Activated effector memory CD4-positive, alpha-beta T cell treated with Interleukin-2 at 50 U/mL for 16 hours (primary cell): ENCODE data around the gene SLC2A6.
"Not testable (repeated sequence)": the region's sequence is repeated elsewhere in the genome, so short reads cannot be mapped to it uniquely, and the experiment has no call there.

Experiments
- DNase-seq: peaks from one replicate; pipeline ENCODE4 v3.0.0-alpha.2; 2020

SLC2A6 gene

GRCh38 chr9:133459476-133460404, 19.2 kb downstream of the SLC2A6 start, which contains the start of gene CACFD1:
Gene CACFD1 (plus strand): TSS chr9:133459978. CDS start chr9:133460067, 89 bp downstream.
- DNase-seq: peak; percentile 85

GRCh38 chr9:133458643-133459312, 20.1 kb downstream of the SLC2A6 start:
- DNase-seq: no peak

- no peak for DNase-seq
These were observed 21.2 kb downstream of the SLC2A6 start for GRCh38 chr9:133457748-133458147.

GRCh38 chr9:133457233-133457632, 21.7 kb downstream of the SLC2A6 start:
- no peak for DNase-seq

GRCh38 chr9:133456409-133456808, 22.5 kb downstream of the SLC2A6 start:
- no peak for DNase-seq

GRCh38 chr9:133455936-133456335, 23.0 kb downstream of the SLC2A6 start:
- no peak for DNase-seq

- DNase-seq: no peak
These were observed 23.8 kb downstream of the SLC2A6 start for GRCh38 chr9:133454943-133455673.

GRCh38 chr9:133454325-133454724, 24.6 kb downstream of the SLC2A6 start:
- DNase-seq: no peak

GRCh38 chr9:133453651-133454050, 25.2 kb downstream of the SLC2A6 start:
- no peak for DNase-seq

- no peak for DNase-seq
These were observed 26.3 kb downstream of the SLC2A6 start for GRCh38 chr9:133452562-133452961.

- not testable (repeated sequence) for DNase-seq
These were observed 27.0 kb downstream of the SLC2A6 start for GRCh38 chr9:133451865-133452264.

- DNase-seq: no peak
These were observed 29.1 kb downstream of the SLC2A6 start for GRCh38 chr9:133449760-133450159.

- DNase-seq: no peak
These were observed 30.4 kb downstream of the SLC2A6 start for GRCh38 chr9:133448487-133448972.

- no peak for DNase-seq
These were observed 33.5 kb downstream of the SLC2A6 start for GRCh38 chr9:133445293-133445969.

GRCh38 chr9:133443982-133444381, 34.9 kb downstream of the SLC2A6 start:
- DNase-seq: no peak

GRCh38 chr9:133443248-133443647, 35.7 kb downstream of the SLC2A6 start:
- DNase-seq: no peak

- no peak for DNase-seq
These were observed 37.3 kb downstream of the SLC2A6 start for GRCh38 chr9:133441571-133441970.

- DNase-seq: no peak
These were observed 38.0 kb downstream of the SLC2A6 start for GRCh38 chr9:133440874-133441273.

GRCh38 chr9:133439337-133439736, 39.6 kb downstream of the SLC2A6 start:
- no peak for DNase-seq

GRCh38 chr9:133437753-133438531, 41.0 kb downstream of the SLC2A6 start:
- DNase-seq: no peak

- DNase-seq: no peak
These were observed 42.2 kb downstream of the SLC2A6 start for GRCh38 chr9:133436681-133437080.
